Memory B cell (primary cell): ENCODE results near the gene MFAP3L.
A peak's percentile ranks its signal among the peaks of the same experiment; 100 is the strongest.

Source experiments
- ATAC-seq: fragments of 150-1000 bp; cut with Tn5 transposase; 2 replicates; pipeline ENCODE4 v1.10.0; 2021; ENCODE audit warnings: low read depth, mild to moderate bottlenecking, moderate library complexity
- DNase-seq, 2 donors: peaks; one replicate each; pipeline ENCODE4 v3.0.0; 2022; ENCODE audit warnings: low spot score in 2 of 2
- H3K27ac Mint-ChIP-seq: one replicate; pipeline ENCODE4 v1.8.0; 2022; ENCODE audit warnings: mild to moderate bottlenecking, moderate library complexity, mixed read lengths
- H3K27me3 Mint-ChIP-seq: one replicate; pipeline ENCODE4 v1.8.0; 2022; ENCODE audit warnings: mixed read lengths
- H3K36me3 Mint-ChIP-seq: one replicate; pipeline ENCODE4 v1.8.0; 2022; ENCODE audit warnings: mild to moderate bottlenecking, mixed read lengths
- H3K4me1 Mint-ChIP-seq: one replicate; pipeline ENCODE4 v1.8.0; 2022; ENCODE audit warnings: mixed read lengths
- H3K4me3 Mint-ChIP-seq: one replicate; pipeline ENCODE4 v1.8.0; 2022; ENCODE audit warnings: mild to moderate bottlenecking, moderate library complexity, mixed read lengths
- H3K9me3 Mint-ChIP-seq: one replicate; pipeline ENCODE4 v1.8.0; 2022; ENCODE audit warnings: mixed read lengths

MFAP3L gene

GRCh38 chr4:170008801-170009200 lies 17.4 kb downstream of the MFAP3L start:
- Mint-ChIP-seq H3K4me3 (no peak overlapping the region), H3K36me3 (no peaks in the 10 kb centered on the region), H3K9me3 (peaks cover 3% of the 10 kb centered on the region), H3K4me1 (peaks cover 10% of the 10 kb centered on the region), H3K27me3 (peaks cover 7% of the 10 kb centered on the region), H3K27ac (no peak overlapping the region)
- DNase-seq = no peak
- ATAC-seq = no peak

- DNase-seq (no peak), ATAC-seq (peak; percentile 27)
- no peak overlapping the region for H3K27ac Mint-ChIP-seq
- H3K4me3 Mint-ChIP-seq = peak overlapping the region; percentile 28
- peaks cover 3% of the 10 kb centered on the region for H3K9me3 Mint-ChIP-seq
- H3K4me1 Mint-ChIP-seq = peaks cover 10% of the 10 kb centered on the region
- peaks cover 7% of the 10 kb centered on the region for H3K27me3 Mint-ChIP-seq
- no peaks in the 10 kb centered on the region for H3K36me3 Mint-ChIP-seq
These were observed 17.8 kb downstream of the MFAP3L start for GRCh38 chr4:170008371-170008770.

GRCh38 chr4:170007113-170007512 lies 19.1 kb downstream of the MFAP3L start:
- peaks cover 10% of the 10 kb centered on the region for H3K4me1 Mint-ChIP-seq
- H3K9me3 Mint-ChIP-seq = peaks cover 3% of the 10 kb centered on the region
- H3K4me3 Mint-ChIP-seq = no peak overlapping the region
- no peak for ATAC-seq
- H3K27ac Mint-ChIP-seq = no peak overlapping the region
- DNase-seq = no peak
- H3K27me3 Mint-ChIP-seq = peaks cover 7% of the 10 kb centered on the region
- no peaks in the 10 kb centered on the region for H3K36me3 Mint-ChIP-seq

- Mint-ChIP-seq H3K4me1 (peaks cover 10% of the 10 kb centered on the region), H3K27ac (no peak overlapping the region), H3K4me3 (no peak overlapping the region), H3K27me3 (peaks cover 7% of the 10 kb centered on the region), H3K36me3 (no peaks in the 10 kb centered on the region), H3K9me3 (peaks cover 3% of the 10 kb centered on the region)
- no peak for ATAC-seq
- no peak for DNase-seq
These were observed 20.7 kb downstream of the MFAP3L start for GRCh38 chr4:170005472-170005871.

GRCh38 chr4:170004651-170005295 lies 21.4 kb downstream of the MFAP3L start:
- Mint-ChIP-seq H3K4me1 (peaks cover 10% of the 10 kb centered on the region), H3K27ac (no peak overlapping the region), H3K36me3 (no peaks in the 10 kb centered on the region), H3K27me3 (peaks cover 5% of the 10 kb centered on the region), H3K9me3 (no peaks in the 10 kb centered on the region), H3K4me3 (no peak overlapping the region)
- ATAC-seq (no peak), DNase-seq (no peak)

GRCh38 chr4:170003071-170004070 lies 22.8 kb downstream of the MFAP3L start:
- peaks cover 5% of the 10 kb centered on the region for H3K27me3 Mint-ChIP-seq

GRCh38 chr4:170001745-170002267 lies 24.4 kb downstream of the MFAP3L start:
- Mint-ChIP-seq H3K4me1 (no peaks in the 10 kb centered on the region), H3K27me3 (peaks cover 9% of the 10 kb centered on the region), H3K36me3 (no peaks in the 10 kb centered on the region), H3K4me3 (no peak overlapping the region), H3K27ac (no peak overlapping the region), H3K9me3 (no peaks in the 10 kb centered on the region)
- DNase-seq (no peak), ATAC-seq (no peak)

More at GRCh38 chr4:170003071-170004070, 22.8 kb downstream of the MFAP3L start:
- ATAC-seq = no peak
- Mint-ChIP-seq H3K9me3 (no peaks in the 10 kb centered on the region), H3K27ac (no peak overlapping the region), H3K36me3 (no peaks in the 10 kb centered on the region), H3K4me1 (peaks cover 8% of the 10 kb centered on the region), H3K4me3 (no peak overlapping the region)
- no peak for DNase-seq

- H3K4me3 Mint-ChIP-seq = no peak overlapping the region
- H3K27ac Mint-ChIP-seq = no peak overlapping the region
- H3K27me3 Mint-ChIP-seq = peaks cover 12% of the 10 kb centered on the region
- no peaks in the 10 kb centered on the region for H3K9me3 Mint-ChIP-seq
- H3K36me3 Mint-ChIP-seq = no peaks in the 10 kb centered on the region
- ATAC-seq (no peak), DNase-seq (no peak)
- H3K4me1 Mint-ChIP-seq = no peaks in the 10 kb centered on the region
These were observed 25.0 kb downstream of the MFAP3L start for GRCh38 chr4:170001011-170001744.

- Mint-ChIP-seq H3K27me3 (peaks cover 12% of the 10 kb centered on the region), H3K27ac (no peak overlapping the region), H3K4me1 (no peaks in the 10 kb centered on the region), H3K9me3 (no peaks in the 10 kb centered on the region), H3K4me3 (no peak overlapping the region), H3K36me3 (no peaks in the 10 kb centered on the region)
- no peak for DNase-seq
- ATAC-seq = no peak
These were observed 26.3 kb downstream of the MFAP3L start for GRCh38 chr4:169999923-170000322.

GRCh38 chr4:169998981-169999380 lies 27.2 kb downstream of the MFAP3L start:
- H3K27ac Mint-ChIP-seq = no peak overlapping the region
- peaks cover 14% of the 10 kb centered on the region for H3K27me3 Mint-ChIP-seq
- DNase-seq (no peak), ATAC-seq (no peak)
- H3K4me1 Mint-ChIP-seq = no peaks in the 10 kb centered on the region
- no peaks in the 10 kb centered on the region for H3K36me3 Mint-ChIP-seq
- H3K9me3 Mint-ChIP-seq = no peaks in the 10 kb centered on the region
- H3K4me3 Mint-ChIP-seq = no peak overlapping the region

GRCh38 chr4:169996379-169997240 lies 29.6 kb downstream of the MFAP3L start:
- H3K4me1 Mint-ChIP-seq = no peaks in the 10 kb centered on the region
- no peak overlapping the region for H3K4me3 Mint-ChIP-seq
- no peak overlapping the region for H3K27ac Mint-ChIP-seq
- peaks cover 14% of the 10 kb centered on the region for H3K27me3 Mint-ChIP-seq
- peaks cover 2% of the 10 kb centered on the region for H3K9me3 Mint-ChIP-seq
- ATAC-seq (no peak), DNase-seq (no peak)
- H3K36me3 Mint-ChIP-seq = no peaks in the 10 kb centered on the region

- no peak for DNase-seq
- H3K36me3 Mint-ChIP-seq = no peaks in the 10 kb centered on the region
- H3K9me3 Mint-ChIP-seq = peaks cover 2% of the 10 kb centered on the region
- no peak for ATAC-seq
- no peak overlapping the region for H3K27ac Mint-ChIP-seq
- no peaks in the 10 kb centered on the region for H3K4me1 Mint-ChIP-seq
- H3K4me3 Mint-ChIP-seq = no peak overlapping the region
- peaks cover 17% of the 10 kb centered on the region for H3K27me3 Mint-ChIP-seq
These were observed 32.7 kb downstream of the MFAP3L start for GRCh38 chr4:169993531-169993930.

GRCh38 chr4:169988252-169988651 lies 37.9 kb downstream of the MFAP3L start:
- no peak overlapping the region for H3K4me3 Mint-ChIP-seq
- H3K4me1 Mint-ChIP-seq = no peaks in the 10 kb centered on the region
- peaks cover 6% of the 10 kb centered on the region for H3K27me3 Mint-ChIP-seq
- H3K9me3 Mint-ChIP-seq = peaks cover 2% of the 10 kb centered on the region
- no peak for ATAC-seq
- H3K27ac Mint-ChIP-seq = no peak overlapping the region
- H3K36me3 Mint-ChIP-seq = no peaks in the 10 kb centered on the region
- no peak for DNase-seq
